HFFc6 (cell line): ENCODE data around the gene DRAM1. TPM values are rescaled to one million over a fixed set of nuclear protein-coding genes. Genes with fewer than 3 reads are reported as not detected.
"Not testable (repeated sequence)": the region's sequence is repeated elsewhere in the genome, so short reads cannot be mapped to it uniquely, and the experiment has no call there.

Source experiments
- DNase-seq: peaks from one replicate; pipeline ENCODE4 v3.0.0-alpha.2; 2018
- H3K27ac Mint-ChIP-seq: 2 replicates; pipeline ENCODE4 v1.8.0; 2020; ENCODE audit warnings: mild to moderate bottlenecking, mixed read lengths
- H3K27me3 Mint-ChIP-seq: 2 replicates; pipeline ENCODE4 v1.8.0; 2021; ENCODE audit warnings: mild to moderate bottlenecking, moderate library complexity, mixed read lengths; ENCODE audit not compliant: insufficient read depth
- H3K36me3 Mint-ChIP-seq: 2 replicates; pipeline ENCODE4 v1.8.0; 2021; ENCODE audit warnings: low read depth, mixed read lengths
- H3K4me1 Mint-ChIP-seq: 2 replicates; pipeline ENCODE4 v1.8.0; 2020; ENCODE audit warnings: low read depth, mixed read lengths
- H3K4me3 Mint-ChIP-seq: 2 replicates; pipeline ENCODE4 v1.8.0; 2020; ENCODE audit warnings: mild to moderate bottlenecking, moderate library complexity, mixed read lengths
- H3K9me3 Mint-ChIP-seq: 2 replicates; pipeline ENCODE4 v1.8.0; 2020; ENCODE audit warnings: mild to moderate bottlenecking, mixed read lengths
- CTCF ChIP-seq: fragments of 200-600 bp; sonication (generic); IDR thresholded peaks from 2 replicates; pipeline ENCODE4 v1.5.0; 2021; ENCODE audit warnings: antibody characterized with exemption, mild to moderate bottlenecking
- total RNA-seq, 6 experiments: library from RNA; stranded (reverse); fragmentation: NEBNext Ultra II Directional; extraction: Animal tissue kit (Norgen Biotek cat#: 25700); gene quantifications; 2 replicates in 1 of 6; 3 replicates in 5 of 6; pipeline ENCODE4 v1.2.3, GENCODE V29; 2021

Gene DRAM1
- total RNA-seq, 6 experiments from 2014 or later, result 109 to 136 (median 122) TPM

- no peak overlapping the region for H3K27ac Mint-ChIP-seq
- no peak for DNase-seq
- peaks cover 7% of the 10 kb centered on the region for H3K4me1 Mint-ChIP-seq
- H3K36me3 Mint-ChIP-seq, result peaks cover 57% of the 10 kb centered on the region
- H3K4me3 Mint-ChIP-seq, result no peak overlapping the region
- no peak for TF ChIP-seq CTCF
- H3K9me3 Mint-ChIP-seq, result no peaks in the 10 kb centered on the region
- H3K27me3 Mint-ChIP-seq, result peaks cover 8% of the 10 kb centered on the region; the same call in 1 of the 2 replicates
Observed at GRCh38 chr12:101901777-101902176, 24.4 kb downstream of the DRAM1 start.

DNA sequence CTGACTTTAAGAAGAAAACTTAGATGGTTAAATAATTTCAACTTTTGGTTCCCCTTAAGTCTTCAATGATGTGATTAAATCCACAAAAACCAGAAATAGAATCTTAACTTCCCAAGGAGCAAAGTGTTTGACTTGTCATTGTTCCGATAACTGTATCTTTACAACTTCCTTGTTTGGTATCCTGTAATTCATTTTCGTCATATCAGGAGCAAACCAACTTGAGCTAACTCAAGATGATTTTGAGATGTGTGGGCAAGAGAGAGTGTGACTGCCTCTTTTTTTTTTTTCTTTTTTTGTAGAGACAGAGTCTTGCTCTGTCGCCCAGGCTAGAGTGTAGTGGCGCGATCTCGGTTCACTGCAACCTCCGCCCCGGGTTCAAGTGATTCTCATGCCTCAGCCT is 25.3 kb downstream of the DRAM1 start:
- Mint-ChIP-seq H3K4me3 (no peak overlapping the region), H3K27me3 (peaks cover 8% of the 10 kb centered on the region; the same call in 1 of the 2 replicates), H3K36me3 (peaks cover 62% of the 10 kb centered on the region), H3K9me3 (no peaks in the 10 kb centered on the region), H3K4me1 (peaks cover 7% of the 10 kb centered on the region), H3K27ac (no peak overlapping the region)
- no peak for TF ChIP-seq CTCF
- no peak for DNase-seq

GRCh38 chr12:101906226-101906625 is 28.8 kb downstream of the DRAM1 start:
- Mint-ChIP-seq H3K36me3 (peaks cover 59% of the 10 kb centered on the region), H3K27ac (no peak overlapping the region), H3K27me3 (peaks cover 8% of the 10 kb centered on the region), H3K9me3 (no peaks in the 10 kb centered on the region; the same call in 1 of the 2 replicates), H3K4me1 (no peaks in the 10 kb centered on the region), H3K4me3 (no peak overlapping the region)
- no peak for TF ChIP-seq CTCF
- DNase-seq, result no peak

DNA sequence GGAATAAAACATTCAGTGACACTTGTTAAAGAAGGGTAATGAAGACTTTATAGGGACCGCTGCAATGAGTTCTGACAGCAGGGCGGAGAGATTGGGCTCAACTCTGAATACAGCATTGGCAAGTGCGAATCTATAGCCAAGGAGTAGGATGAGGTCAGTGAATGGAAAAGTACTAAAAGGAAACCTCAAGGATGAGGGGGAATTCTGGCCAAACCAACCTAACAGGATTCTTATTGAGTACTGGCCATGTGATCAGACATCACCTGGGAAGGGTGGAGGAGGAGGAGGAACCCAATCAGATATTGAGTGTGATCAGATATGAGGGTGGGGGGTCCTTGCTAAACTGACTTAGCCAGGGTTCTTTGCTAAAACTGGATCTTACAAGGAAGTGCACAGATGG is 31.0 kb downstream of the DRAM1 start:
- TF ChIP-seq CTCF, result no peak
- Mint-ChIP-seq H3K36me3 (peaks cover 40% of the 10 kb centered on the region), H3K9me3 (no peaks in the 10 kb centered on the region; the same call in 1 of the 2 replicates), H3K27ac (peak overlapping the region; percentile 46), H3K4me3 (no peak overlapping the region), H3K4me1 (peaks cover 5% of the 10 kb centered on the region; the same call in 1 of the 2 replicates), H3K27me3 (peaks cover 9% of the 10 kb centered on the region)
- DNase-seq, result no peak

DNA sequence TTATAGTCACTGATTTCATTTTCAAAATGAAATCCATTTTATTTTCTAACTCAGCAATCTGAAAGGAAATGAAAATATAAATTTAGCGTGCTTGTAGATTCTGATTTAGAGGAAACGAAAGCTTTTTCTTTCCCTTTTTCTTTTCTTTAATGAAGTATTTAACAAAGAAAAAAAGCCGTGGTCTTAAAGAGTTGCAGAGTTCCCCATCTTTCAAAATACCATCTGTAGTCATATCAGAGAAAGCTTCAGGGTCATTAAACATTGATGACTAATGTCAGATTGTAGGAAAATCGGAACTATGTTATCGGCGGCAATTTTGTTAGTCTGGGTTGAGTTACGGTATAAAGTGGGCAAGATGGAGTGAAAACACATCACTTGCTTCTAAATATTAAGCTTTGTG is 32.3 kb downstream of the DRAM1 start:
- Mint-ChIP-seq H3K36me3 (peaks cover 36% of the 10 kb centered on the region), H3K4me3 (no peak overlapping the region), H3K27me3 (peaks cover 8% of the 10 kb centered on the region), H3K4me1 (peaks cover 5% of the 10 kb centered on the region; the same call in 1 of the 2 replicates), H3K27ac (no peak overlapping the region), H3K9me3 (no peaks in the 10 kb centered on the region; the same call in 1 of the 2 replicates)
- TF ChIP-seq CTCF, result no peak
- no peak for DNase-seq

DNA sequence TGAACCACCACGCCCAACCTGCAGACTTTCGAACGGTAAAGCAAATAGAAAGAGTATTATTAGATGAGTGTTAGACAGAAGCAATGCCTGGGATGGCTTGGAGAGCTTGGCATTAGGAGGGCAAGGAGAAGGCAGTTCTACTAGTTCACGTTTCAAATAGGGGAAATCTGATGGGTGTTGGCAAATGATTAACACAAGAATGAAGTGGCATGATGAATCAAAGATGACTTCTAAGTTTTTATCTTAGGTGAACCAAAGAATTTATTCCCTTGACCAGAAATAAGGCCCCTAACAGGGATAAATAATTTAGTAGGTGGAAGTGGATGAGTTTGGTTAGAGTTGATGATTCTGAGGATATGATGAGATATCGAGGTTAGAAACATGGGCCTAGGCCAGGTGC is 38.5 kb downstream of the DRAM1 start:
- H3K4me3 Mint-ChIP-seq, result no peak overlapping the region
- H3K9me3 Mint-ChIP-seq, result no peaks in the 10 kb centered on the region
- H3K27ac Mint-ChIP-seq, result no peak overlapping the region
- DNase-seq, result no peak
- peaks cover 35% of the 10 kb centered on the region for H3K4me1 Mint-ChIP-seq
- peaks cover 2% of the 10 kb centered on the region; the same call in 1 of the 2 replicates for H3K27me3 Mint-ChIP-seq
- TF ChIP-seq CTCF, result no peak
- peaks cover 12% of the 10 kb centered on the region for H3K36me3 Mint-ChIP-seq

GRCh38 chr12:101918805-101919204 is 41.4 kb downstream of the DRAM1 start:
- H3K27me3 Mint-ChIP-seq, DNase-seq, H3K4me3 Mint-ChIP-seq, H3K9me3 Mint-ChIP-seq: not testable (repeated sequence)
- Mint-ChIP-seq H3K36me3 (peaks cover 32% of the 10 kb centered on the region), H3K27ac (peak overlapping the region; percentile 60), H3K4me1 (peaks cover 36% of the 10 kb centered on the region)
